ENCODE results near the gene HDAC1.
A peak's percentile ranks its signal among the peaks of the same experiment; 100 is the strongest.
"Not testable (repeated sequence)": the region's sequence is repeated elsewhere in the genome, so short reads cannot be mapped to it uniquely, and the experiment has no call there.

The HDAC1 gene

DNA sequence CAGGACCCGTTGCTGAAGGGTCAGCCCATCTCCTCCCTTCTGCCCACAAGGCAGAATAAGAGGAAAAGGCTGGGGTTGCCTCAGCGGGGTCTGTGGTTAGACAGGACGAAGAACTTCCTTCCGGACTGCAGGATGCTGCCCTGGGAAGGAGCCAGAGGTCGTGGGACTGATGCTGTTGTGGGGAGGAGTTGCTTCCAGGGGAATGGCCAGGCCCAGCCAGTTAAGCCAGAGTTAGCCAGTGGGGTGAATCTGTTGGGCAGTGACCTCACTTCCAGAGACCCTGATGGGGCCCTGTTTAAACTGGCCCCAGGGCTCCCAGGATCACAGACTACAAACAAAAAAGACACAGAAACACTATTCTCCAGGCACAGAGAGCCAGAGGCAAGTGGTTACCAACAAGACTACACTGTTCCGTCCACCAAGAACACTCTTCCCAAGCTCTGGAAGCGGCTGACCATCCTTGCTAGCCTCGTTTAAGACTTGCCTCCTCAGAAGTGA, 57.4 kb downstream of the HDAC1 start:
- DNase-seq (ENCODE audit: low spot score): no peak

DNA sequence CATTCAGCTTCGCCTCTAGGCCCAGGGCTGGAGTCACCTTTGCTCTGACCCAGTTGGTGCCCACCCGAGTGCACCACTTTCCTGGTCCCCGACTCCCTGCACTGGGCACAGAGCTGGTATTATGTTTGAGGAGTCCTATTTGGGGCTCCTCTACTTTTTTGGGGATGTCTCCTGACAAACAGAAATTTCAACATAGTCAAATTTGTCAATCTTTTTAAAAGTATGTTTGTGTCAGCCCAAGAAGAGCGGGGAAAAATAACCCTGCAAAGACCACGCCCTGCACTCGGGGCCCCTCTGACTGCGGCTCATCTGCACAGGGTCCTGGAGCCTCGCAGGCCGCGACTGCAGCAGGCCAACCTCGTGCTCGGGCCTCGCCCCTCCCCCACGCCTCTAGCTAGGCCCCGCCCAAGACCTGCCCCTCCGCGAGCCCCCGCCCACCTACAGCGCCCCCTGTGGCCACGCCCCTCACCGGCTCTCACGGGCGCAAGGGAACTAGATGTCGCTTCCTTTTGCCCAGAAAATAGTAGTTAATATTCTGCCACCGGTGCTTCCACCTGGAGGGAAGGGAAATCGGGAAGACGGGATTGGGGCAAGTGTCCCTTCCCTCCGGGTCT, 59.0 kb downstream of the HDAC1 start:
- peak; percentile 73 for DNase-seq (ENCODE audit: low spot score)

DNA sequence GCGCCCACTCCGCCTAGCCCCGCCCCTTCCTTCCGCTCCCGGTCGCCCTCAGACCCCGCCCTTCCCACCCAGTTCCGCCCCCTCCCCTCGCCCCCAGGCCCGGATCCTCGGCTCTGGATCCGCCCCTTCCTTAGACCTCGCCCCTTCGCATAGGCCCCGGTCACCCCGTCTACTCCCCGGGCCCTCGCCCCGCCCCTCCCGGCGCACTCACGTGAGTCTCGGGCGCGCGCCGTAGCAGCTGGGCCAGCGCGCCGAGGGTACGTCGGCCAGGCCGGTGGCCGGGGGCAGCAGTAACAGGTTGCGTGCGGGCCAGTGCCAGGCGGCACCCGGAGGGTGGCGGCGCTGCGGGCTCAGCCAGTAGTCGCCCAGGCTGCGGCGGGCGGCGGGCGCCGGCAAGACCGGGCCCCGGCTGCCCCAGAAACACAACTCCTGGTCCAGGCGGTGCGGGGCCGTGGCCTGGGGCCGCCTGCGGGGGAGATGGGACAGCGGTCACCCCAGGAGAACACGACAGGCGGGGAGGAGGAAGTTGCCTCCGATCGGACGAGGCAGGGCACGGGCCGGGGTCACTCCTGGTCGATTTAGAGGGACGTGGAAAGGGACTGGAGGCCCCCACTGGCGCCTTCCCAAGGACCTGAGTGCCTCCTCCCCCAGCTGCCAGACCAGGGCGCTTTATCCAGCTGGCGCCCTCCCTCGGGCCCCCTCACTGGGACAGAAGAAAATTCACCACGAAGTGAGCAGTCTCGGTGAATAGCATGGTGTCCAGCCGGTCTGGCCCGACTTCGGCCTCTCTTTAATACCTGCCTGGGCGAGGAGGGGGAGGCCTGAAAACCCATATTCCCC, 59.7 kb downstream of the HDAC1 start:
- DNase-seq (ENCODE audit: low spot score): peak; percentile 92

DNA sequence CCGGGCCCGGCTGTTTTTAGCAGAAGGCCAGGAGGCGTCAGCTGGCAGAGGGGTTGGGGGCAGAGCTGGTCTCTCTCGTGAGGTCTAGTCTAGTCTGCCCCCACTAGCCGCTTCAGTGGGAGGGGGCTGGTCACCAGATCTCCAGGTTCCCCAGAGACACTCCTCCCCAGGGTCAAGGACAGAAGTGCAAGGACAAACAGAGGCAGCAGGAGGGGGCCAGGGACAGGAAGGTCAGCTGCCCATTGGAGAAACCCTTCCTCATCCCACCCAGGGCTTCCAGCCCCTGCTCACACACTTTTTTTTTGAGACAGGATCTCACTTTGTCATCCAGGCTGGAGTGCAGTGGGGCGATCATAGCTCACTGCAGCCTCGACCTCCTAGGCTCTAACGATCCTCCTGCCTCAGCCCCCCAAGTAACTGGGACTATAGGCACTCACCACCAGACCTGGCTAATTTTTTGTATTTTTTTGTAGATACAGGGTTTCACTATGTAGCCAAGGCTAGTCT, 60.4 kb downstream of the HDAC1 start:
- no peak for DNase-seq (ENCODE audit: low spot score)

DNA sequence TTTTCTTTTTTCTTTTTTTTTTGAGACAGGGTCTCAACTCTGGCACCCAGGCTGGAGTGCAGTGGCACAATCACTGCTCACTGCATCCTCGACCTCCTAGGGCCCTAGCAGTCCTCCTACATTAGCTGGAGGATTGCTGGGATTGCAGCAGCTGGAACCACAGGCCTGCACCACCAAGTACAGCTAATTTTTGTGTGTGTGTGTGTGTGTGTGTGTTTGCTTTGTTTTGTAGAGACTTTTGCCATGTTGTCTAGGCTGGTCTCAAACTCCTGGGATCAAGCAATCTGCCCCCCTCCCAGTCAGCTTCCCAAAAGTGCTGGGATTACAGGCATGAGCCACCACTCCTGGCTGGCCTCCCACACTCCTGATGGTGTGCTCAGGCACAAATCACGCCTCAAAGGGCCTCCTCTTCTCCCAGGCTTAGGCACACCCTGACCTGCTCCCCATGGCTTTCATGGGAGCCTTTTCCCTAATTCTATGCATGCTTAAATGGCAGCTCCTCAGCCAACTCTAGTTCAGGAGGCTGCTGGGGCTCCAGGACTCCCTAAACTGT, 61.0 kb downstream of the HDAC1 start:
- DNase-seq (ENCODE audit: low spot score): no peak

DNA sequence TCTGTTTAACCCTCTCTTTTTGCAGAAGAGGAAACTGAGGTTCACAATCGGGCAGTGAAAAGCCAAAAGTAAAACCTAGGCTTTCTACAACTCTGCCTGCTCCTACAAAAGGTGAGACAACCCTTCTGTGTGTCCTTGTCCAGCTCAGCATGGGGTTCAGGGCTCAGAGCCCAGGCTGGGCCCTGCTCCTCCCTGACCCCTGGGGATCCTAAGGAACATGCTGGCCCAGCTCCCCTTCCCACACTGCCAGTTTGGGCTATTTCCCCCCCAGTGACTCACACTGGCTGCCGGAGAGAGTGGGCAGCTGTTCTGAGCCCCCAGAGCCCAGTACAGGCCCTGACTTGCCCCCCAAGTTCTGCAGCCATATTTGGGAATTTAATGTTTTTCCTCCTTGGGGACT, 61.5 kb downstream of the HDAC1 start:
- DNase-seq (ENCODE audit: low spot score): no peak

DNA sequence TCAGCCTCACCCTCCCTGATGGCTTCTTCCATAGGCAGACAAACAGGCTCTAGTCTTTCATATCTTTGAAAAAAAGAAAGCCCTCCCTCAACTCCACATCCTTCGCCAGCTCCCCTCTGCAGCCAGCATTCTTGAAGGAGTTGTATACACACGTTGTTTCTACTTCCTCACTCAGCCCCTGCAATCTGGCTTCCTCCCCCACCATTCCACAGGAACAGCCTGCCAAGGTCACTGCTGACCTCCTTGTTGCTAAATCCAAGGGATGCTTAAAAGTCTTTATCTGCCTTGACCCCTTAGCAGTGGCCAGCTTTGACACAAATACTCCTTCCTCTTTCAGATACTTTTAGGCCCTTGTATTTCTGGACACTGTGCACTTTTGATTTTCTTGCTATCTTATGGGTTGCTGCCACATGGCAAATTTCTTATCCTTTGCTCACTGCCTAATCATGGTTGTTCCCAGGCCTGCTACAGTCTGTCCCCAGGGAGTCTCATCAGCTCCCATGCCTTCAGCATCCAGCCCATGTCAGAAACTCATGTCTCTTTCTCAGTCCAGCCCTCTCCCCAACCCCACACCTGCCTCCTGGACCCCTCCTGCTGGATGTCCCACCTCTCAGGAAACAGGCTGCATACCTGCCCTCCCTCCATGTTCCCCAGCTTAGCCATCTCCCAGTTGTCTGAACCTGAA, 62.1 kb downstream of the HDAC1 start:
- no peak for DNase-seq (ENCODE audit: low spot score)

DNA sequence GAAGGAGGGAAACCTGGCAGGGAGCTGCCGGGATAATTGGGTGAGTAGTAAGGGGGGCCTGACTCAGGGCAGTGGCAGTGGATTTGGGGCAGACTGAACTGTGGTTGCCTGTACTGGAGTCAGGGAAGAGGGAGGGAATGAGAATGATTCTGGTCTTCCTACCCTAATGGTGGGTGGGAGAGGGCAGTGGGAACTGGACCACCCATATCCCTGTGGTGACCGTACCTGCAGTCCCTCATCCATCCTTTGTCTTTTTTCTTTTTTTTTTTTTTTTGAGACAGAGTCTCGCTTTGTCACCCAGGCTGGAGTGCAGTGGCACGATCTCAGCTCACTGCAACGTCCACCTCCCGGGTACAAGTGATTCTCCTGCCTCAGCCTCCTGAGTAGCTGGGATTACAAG, 63.9 kb downstream of the HDAC1 start:
- DNase-seq (ENCODE audit: low spot score): not testable (repeated sequence)

DNA sequence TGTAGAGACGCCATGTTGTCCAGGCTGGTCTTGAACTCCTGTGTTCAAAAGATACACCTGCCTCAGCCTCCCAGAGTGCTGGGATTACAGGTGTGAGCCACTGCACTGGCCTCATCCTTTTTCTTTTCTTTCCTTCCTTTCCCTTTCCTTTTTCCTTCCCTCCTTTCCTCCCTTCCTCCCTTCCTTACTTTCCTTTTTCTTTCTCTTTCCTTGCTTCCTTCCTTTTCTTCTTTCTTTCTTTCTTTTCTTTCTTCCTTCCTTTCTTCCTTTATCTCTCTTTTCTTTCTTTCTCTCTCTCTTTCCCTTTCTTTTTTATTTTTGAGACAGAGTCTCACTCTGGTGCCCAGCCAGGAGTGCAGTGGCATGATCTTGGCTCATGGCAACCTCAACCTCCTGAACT, 64.6 kb downstream of the HDAC1 start:
- no peak for DNase-seq (ENCODE audit: low spot score)

DNA sequence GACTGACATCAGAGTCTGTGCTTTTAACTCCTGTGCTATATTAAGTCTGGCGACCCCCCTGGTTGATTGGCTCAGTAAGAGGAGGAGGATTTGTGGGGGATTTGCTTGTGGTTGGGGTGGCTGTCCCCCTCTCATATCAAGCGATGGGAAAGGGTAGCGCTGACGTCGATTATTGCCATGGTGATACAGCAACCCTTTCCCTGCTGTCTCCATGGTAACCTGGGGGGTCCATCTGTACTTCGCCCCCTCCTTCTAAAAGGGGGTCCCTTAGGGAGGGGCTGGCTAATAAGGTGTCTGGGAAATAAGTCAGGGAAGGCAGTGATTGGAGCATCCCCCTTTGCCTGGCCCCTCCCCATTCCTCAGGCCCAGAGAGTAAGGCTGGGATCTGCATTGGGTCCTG, 65.7 kb downstream of the HDAC1 start:
- DNase-seq (ENCODE audit: low spot score): no peak

DNA sequence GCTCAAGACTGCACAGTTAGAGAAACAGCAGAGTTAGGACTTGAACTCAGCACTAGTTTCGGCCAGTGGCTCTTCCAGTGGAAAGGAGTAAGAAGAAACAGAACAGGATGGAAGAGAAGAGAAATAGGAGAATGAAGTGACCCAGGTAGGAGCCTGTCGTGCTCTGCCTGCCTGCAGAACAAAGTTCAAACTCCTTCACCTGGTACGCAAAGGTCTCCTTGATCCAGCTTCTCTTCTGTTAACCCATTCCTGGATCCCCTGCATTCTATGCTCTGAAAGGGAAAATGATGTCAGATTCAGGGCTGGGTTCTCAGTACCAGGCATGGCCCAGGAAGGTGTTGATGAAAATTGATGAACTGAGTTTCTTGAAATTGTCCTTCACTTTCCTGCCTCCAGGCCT, 66.6 kb downstream of the HDAC1 start:
- no peak for DNase-seq (ENCODE audit: low spot score)

DNA sequence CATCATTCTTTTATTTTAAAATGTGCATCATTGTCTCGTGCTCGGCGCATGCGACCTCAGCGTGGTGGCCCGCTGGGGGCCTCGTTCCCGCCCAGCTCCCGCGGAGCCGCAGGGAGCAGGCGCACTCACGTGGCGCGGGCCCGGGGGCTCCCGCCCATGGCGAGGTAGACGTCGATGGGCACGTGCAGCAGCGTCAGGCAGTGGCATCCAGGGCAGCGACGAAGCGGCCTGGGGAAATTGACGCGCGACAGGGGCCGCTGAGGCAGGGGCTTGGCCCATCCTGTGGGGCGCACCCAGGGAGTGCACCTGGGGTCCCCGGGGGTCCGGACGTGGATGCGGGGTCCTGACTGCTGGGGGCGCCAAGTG, 69.4 kb downstream of the HDAC1 start:
- no peak for DNase-seq (ENCODE audit: low spot score)

DNA sequence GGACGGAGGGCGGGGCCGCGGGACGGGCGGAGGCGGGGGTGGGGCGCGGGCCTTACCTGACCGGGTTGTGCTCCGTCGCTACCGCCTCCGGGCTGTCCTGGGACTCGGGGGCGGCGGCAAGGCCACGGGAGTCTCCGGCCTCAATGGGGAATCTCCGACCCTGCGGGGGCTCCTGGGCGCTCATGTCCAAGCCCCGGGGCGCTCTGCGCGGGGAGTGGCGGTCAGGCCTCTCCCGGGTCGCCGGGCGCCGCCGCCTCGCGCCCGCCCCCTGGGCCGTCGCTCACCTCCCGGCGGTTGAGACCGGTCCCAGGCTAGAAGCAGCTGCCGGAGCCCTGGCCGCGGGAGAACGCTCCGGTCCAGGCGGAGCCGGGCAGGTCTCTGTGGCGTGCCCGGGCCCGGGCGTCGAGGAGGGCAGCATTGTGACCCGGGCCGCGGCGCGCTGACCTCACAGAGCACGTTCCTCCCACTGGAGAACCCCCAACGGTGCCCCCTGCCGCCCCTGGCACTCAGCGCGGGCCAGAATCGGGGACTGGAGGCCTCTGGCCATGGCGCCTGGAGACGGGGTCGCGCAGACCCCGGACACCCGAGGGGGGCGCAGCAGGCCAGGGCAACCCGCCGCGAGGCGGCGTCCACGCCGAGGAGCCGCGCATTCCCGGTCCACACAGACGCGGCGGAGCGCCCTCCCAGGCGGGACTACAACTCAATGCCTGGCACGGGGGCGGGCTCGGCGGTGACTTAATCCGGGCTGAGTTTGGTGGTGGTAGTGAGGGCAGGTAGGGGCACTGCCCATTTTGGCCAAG, 70.0 kb downstream of the HDAC1 start:
- DNase-seq (ENCODE audit: low spot score): no peak

DNA sequence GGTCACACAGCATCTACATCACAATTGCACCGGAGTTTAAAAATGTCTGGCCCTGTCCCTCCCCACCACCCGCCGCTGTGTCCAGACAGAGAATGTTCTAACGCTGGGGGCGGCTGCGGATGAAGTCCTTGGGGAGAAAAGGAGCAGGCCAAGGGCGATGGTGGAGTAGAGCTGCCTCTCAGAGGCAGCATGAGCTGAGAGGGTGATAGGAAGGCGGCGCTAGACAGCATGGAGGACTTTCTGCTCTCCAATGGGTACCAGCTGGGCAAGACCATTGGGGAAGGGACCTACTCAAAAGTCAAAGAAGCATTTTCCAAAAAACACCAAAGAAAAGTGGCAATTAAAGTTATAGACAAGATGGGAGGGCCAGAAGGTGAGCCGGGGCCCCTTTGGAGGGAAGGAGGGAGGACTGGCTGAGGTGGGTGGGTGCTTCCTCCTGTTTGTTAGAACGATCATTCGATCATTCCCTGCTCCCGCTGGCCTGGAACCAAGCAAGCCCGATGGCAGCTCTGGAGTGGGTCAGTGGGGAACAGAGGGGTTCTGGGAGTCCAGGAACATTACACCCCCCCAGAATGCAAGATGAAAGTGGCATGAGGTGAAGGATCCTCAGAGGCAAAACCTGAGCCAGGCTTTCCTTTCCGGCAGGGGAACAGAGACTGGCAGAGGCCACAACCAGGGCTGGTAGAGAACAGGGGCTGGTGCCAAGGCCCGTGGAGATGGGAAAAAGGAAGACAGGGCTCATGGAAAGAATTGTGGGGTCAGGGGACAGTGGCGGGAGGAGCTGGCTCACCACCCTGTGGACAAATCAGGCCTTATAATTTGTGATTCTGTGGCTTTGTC, 70.8 kb downstream of the HDAC1 start, which contains the start of the genes FAM229A and TSSK3:
FAM229A (minus strand) TSS at position 12 of the 840 bp plus-strand sequence. CDS start 394 bp downstream, outside the sequence.
TSSK3 (plus strand) TSS at position 66 of the 840 bp plus-strand sequence; CDS start at position 229, 163 bp downstream.
- no peak for DNase-seq (ENCODE audit: low spot score)

DNA sequence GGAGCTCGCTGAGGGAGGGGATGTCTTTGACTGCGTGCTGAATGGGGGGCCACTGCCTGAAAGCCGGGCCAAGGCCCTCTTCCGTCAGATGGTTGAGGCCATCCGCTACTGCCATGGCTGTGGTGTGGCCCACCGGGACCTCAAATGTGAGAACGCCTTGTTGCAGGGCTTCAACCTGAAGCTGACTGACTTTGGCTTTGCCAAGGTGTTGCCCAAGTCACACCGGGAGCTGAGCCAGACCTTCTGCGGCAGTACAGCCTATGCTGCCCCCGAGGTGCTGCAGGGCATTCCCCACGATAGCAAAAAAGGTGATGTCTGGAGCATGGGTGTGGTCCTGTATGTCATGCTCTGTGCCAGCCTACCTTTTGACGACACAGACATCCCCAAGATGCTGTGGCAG, 71.8 kb downstream of the HDAC1 start:
- DNase-seq (ENCODE audit: low spot score): no peak

DNA sequence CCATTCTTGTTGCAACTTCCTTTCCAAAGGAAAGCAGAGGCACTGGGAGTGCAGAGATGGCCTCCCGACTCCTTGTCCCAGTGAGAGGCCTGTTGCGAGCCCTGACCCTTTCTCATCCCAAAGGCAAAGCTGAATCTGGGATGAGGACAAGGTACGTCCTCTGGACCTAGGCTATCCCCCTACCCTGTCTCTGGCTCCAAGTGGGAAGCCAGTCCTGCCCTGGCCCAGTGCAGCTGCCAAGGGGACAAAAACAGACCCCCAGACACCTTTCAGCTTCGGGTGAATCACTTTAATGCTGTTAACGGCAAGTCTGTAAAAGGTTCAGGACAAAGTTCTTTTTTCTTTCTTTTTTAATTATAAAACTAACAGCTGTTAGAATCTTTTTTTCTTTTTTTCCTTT, 73.0 kb downstream of the HDAC1 start:
- no peak for DNase-seq (ENCODE audit: low spot score)

DNA sequence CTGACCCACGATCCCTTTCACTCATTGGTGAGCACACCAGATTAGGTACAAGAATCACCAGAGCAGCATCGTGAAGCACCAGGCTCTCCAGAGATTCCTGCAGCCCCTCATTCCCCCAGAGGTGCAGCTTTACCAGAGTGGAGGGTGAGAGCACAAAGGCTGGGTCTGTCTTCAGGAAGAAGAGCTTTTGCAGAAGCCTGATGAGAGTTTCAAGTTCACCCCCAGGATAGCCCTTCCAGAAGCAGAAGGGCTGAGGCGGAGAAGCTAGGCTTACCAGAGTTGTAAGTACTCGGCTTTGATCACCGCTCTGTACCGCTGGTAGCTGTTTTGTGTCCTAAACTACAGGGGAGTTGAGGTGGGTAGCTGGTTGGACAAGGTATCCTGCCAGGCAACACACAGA, 73.6 kb downstream of the HDAC1 start:
- no peak for DNase-seq (ENCODE audit: low spot score)

DNA sequence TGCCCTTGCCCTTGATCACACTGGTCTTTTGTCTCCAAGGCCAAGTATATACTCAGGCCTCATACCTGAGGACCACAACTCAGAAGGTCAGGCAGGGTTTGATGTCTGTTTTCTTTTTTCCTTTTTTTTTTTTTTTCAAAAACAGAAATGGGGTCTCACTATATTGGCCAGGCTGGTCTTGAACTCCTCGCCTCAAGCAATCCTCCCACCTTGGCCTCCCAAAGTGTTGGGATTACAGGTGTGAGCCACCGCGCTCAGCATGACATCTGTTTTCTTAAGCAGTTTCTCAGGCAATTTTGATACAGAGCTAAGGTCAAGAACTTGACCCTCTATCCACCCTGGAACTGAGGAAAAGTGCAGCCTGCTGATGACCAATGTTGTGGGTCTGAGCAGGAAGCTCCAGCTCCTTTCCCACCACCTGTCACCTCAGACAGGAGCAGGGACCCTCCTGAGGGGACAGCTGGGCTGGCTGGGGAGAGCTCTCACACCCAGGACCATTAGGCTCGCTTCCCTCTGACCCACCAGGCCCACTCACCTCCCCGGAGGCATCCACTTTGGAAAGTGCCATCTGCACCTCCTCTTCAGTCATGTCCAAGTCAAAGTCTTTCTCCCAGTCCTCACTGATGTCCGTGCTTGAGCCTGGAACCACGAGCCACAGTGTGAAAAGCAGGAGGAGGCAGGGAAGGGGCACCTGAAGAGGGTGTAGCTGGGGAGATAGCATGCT, 76.2 kb downstream of the HDAC1 start:
- DNase-seq (ENCODE audit: low spot score): no peak

DNA sequence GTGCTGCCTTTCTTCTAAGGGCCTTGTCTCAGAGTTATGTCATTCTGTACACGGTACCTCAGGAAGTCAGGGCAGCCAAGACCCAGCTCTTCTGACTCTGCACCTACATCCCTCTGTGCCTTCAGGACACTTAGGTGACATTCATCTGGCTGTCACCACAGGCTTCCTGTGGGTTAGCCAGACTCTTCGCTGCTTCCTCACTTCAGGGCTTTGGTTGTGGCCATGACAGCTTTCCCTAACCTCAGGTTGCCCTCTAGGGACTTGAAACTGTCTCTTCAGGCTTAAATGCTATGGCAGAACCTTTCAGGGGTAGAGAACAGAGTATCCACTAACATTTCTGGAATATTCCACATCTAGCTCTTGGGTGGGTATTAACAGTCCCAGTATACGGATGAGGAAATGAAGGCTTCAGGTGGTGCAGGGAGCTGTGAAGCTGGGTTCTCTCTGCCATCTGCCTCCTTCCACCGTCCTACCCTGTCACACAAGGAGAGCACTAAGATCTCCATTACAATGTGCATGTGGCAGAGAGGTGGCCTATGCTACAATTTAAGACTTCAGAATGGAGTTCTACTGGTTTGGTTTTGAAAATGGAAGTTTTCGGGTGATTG, 80.4 kb downstream of the HDAC1 start:
- DNase-seq (ENCODE audit: low spot score): no peak
